HCT116 (cell line): ENCODE measurements around the gene DRAM1.

ENCODE experiments used
- POLR2A ChIP-seq: IDR thresholded peaks from 2 replicates; pipeline ENCODE4 v1.7.0; 2011; ENCODE audit warnings: borderline replicate concordance; ENCODE audit not compliant: insufficient read depth, insufficient read length; ENCODE audit errors: extremely low read depth
- POLR2AphosphoS5 ChIP-seq: IDR thresholded peaks from 2 replicates; pipeline ENCODE4 v1.6.1; 2011; ENCODE audit warnings: mild to moderate bottlenecking, low read depth, low read length, moderate library complexity
- YY1 ChIP-seq: IDR thresholded peaks from 2 replicates; pipeline ENCODE4 v1.6.1; 2011; ENCODE audit warnings: low read length, low read depth, moderate library complexity, mild to moderate bottlenecking; ENCODE audit not compliant: insufficient replicate concordance; ENCODE audit errors: extremely low read depth
- ZFX ChIP-seq: fragments of 450-650 bp; IDR thresholded peaks from 2 replicates; pipeline ENCODE4 v1.6.1; 2017
- TF ChIP-seq, protein P1 (sequence below), 3 experiments: fragments of 200-600 bp in 1 of 3; sonication (generic) in 1 of 3; IDR thresholded peaks in 2 of 3; conservative IDR thresholded peaks in 1 of 3; 2 replicates each; pipeline ENCODE4 v1.5.1; 2012 to 2017; ENCODE audit warnings: low read depth in 2 of 3, low read length in 2 of 3, antibody characterized with exemption in 1 of 3, borderline replicate concordance in 1 of 3, control low read depth in 1 of 3, mild to moderate bottlenecking in 1 of 3, mixed read lengths in 1 of 3, mixed run types in 1 of 3, moderate library complexity in 1 of 3; ENCODE audit not compliant: insufficient read depth in 1 of 3

DNA sequence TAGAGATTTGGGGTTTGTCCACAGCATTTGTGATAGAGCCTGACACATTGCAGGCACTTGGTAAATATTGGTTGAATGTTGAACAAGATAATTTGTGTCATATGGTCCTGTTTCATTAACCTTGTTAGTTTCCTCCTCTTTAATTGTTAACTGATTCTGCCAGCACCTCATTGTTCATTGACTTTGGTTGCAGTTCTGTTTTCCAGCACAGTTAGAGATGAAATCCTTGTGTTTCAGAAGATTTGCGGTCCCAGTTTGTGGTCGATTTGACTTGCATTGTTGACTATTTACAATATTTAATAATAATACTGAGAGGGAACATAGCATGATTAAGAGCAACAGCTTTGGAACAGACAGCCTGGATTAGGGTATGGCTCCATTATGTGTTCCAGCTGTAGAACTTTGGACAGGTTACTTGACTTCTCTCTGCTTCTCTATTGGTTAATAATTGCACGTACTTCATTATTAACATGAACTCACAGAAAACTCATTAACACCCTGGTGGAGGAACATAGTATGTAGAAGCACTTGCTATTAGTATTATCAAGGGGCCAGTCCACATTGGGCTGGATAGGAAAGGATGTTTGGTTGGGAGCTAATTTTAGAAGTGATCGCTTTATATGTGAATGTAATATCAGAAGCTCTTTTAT, 8.7 kb downstream of the DRAM1 start:
- TF ChIP-seq, protein P1, sequence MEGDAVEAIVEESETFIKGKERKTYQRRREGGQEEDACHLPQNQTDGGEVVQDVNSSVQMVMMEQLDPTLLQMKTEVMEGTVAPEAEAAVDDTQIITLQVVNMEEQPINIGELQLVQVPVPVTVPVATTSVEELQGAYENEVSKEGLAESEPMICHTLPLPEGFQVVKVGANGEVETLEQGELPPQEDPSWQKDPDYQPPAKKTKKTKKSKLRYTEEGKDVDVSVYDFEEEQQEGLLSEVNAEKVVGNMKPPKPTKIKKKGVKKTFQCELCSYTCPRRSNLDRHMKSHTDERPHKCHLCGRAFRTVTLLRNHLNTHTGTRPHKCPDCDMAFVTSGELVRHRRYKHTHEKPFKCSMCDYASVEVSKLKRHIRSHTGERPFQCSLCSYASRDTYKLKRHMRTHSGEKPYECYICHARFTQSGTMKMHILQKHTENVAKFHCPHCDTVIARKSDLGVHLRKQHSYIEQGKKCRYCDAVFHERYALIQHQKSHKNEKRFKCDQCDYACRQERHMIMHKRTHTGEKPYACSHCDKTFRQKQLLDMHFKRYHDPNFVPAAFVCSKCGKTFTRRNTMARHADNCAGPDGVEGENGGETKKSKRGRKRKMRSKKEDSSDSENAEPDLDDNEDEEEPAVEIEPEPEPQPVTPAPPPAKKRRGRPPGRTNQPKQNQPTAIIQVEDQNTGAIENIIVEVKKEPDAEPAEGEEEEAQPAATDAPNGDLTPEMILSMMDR (IDR thresholded peaks at IDR 0.05 in 2 of 3, conservative IDR thresholded peaks at IDR 0.05 in 1 of 3; ENCODE audit: borderline replicate concordance in 1 of 3, insufficient read depth in 1 of 3, low read depth in 2 of 3, low read length in 2 of 3): no peak
- TF ChIP-seq POLR2AphosphoS5: no peak
- no peak for TF ChIP-seq YY1
- no peak for TF ChIP-seq POLR2A
- TF ChIP-seq ZFX: no peak
